ENCODE results near the gene CFAP73. TPM values are rescaled to one million over a fixed set of nuclear protein-coding genes. Genes with fewer than 3 reads are reported as not detected.
A peak's percentile ranks its signal among the peaks of the same experiment; 100 is the strongest.

Gene CFAP73
- total RNA-seq, 1 experiment from 2014 or later, result not detected

DNA sequence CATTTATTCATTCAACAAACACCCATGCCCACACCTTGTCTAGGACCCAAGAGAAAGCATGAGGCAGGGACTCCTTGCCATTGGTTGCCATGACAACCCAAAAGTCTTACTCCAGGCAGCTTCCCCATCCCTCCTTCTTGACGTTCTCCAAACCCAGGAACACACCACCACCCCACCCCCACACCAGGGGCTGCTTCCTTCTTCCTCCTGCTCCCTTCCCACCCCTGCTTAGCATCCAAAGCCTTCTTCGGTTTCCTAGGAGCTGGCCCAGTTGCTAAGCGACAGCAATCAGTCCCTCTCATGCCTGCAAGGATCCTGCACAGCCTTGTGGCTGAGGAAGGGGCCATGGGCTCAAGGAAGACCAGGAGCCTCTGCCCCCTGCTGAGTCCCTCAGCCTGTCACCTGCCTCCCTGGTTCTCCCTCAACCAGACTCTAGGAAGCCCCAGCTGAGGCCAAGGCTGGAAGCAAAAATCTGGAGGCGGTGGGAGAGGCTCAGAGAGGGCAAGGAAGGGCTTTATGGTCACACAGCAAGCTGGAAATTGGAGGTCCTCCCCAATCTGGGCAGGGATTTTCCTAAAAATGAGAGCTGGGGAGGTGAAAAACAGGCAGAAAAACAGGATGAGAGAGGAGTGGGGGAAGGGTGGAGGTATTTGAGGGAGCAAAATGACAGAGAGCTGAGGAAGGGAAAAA is 29.4 kb upstream of the CFAP73 start:
- DNase-seq (ENCODE audit: low read depth), result no peak

DNA sequence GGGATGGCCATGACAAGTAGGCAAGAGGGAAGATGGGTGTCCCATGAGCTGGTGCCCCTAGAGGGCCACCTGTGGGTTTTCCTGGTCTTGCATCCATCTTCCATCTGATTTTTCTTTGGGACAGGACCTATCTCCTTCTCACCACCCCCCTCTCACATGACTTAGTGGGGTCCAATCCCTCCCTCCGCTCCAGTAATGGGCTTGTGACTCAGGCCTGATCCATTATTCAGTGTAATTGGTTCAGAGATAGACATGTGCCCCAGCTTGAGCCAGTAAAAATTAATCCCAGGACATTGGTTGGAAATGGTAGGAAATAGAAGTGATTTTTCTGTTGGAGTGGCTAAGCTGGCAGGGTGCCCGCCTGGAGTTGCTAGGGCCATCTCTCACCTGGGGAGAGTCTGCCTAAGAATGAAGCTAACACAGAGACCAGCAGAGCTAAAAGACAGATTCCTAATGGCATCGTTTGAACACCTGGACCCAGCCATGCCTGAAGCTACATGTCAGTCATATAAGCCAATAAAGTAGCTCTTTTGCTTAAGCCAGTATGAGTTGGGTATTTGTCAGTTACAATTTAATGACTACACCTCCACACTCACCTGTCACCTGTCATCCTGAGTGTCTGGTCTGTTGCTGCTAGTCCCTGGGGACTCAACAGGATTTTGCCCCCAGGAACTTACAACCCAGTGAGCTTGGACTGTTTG is 28.7 kb upstream of the CFAP73 start:
- DNase-seq (ENCODE audit: low read depth), result no peak

DNA sequence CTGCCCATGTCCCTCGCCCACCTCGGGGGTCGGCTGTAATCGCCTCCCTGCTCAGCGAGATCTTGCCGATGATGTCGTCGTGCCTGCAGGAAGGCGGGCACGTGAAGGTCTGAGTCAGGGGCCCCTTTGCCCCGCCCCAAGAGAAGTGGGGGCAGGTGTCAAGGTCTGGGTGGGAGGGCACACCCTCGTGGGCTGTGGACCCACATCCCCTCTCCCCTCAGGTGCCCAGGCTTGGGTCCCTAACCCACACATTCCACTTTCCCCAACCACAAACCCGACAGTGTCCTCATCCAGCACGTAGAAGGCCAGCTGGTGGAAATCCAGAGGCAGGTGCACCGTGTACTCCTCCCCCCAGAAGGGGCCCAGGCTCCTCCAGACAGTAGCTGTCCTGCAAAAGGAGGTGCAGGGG is 21.7 kb upstream of the CFAP73 start:
- no peak for DNase-seq (ENCODE audit: low read depth)

GRCh38 chr12:113128802-113129663 is 20.5 kb upstream of the CFAP73 start:
- no peak for DNase-seq (ENCODE audit: low read depth)

- no peak for DNase-seq (ENCODE audit: low read depth)
Measured at GRCh38 chr12:113129664-113130456, 19.7 kb upstream of the CFAP73 start.

DNA sequence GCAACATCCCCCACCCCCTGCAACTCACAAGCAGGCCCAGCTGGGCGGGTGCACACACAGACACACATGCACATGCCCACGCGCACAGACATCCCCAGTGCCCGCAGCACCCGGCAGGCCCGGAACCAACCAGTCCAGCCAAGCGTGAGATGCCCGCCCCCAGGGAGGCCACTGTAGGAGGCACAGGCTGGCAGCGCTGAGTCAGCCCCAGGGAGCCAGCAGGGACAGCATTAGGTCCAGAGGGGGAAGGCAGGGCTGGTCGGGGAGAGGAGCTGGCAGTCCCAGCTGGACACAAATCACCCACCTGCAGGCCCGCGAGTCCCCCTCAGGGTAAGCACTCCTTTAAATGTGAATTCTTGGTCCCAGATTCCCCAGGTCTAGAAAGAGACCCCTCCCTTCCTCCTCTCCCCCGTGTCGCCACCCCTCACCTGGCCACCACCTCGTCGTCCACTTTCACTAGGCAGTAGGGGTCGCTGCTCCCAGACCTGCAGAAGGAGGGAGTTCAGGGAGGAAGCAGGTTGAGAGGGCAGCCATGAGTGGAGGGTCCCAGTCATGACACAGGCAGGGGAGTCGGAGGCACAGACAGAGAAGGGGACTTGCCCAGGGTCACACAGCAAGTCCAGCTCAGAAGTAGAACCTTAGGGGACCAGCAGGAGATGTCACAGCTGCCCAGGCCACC is 18.9 kb upstream of the CFAP73 start:
- peak; percentile 45 for DNase-seq (ENCODE audit: low read depth)

- DNase-seq (ENCODE audit: low read depth), result no peak
Measured at GRCh38 chr12:113131556-113131955, 18.0 kb upstream of the CFAP73 start.

- DNase-seq (ENCODE audit: low read depth), result no peak
Measured at GRCh38 chr12:113133036-113133435, 16.5 kb upstream of the CFAP73 start.

DNA sequence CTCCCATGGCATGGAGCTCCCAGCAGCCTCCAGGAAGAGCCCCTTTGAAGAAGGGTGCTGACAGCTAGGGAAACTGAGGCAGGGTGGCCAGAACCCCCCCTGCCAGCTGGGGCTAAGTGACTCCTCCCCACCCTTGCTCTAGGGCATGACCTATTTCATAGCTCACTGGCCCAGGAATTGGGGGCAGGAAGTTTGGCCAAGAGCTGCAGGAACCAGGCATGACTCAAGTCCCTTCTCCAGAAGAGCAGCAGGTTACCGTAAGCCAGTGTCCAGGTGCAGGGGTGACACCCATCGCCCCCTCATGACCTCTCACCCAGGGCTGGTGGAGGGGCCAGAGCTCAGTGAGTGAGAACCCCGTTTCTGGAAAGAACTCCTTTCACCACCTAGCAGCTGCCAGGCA is 15.9 kb upstream of the CFAP73 start:
- DNase-seq (ENCODE audit: low read depth), result no peak

DNA sequence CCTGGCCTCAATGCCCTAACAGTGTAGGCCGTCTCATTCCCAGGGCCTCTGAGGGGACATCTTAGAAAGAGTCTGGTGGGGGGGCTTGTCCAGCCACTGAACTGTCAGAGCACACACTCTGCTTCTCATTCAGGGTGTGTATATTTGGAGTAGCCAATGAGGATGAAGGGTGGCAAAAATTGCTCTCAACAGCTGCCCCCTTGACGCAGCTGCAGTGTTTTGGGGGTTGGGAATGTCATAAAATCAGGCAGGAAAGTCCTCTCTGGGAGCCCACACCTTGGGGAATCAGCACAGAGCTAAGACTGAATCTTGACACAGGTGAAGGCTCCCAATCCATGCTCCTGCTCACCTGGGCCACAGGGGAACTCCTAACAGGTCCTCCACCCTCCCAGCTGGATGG is 15.5 kb upstream of the CFAP73 start:
- no peak for DNase-seq (ENCODE audit: low read depth)

GRCh38 chr12:113134521-113134951 is 15.0 kb upstream of the CFAP73 start:
- no peak for DNase-seq (ENCODE audit: low read depth)

DNA sequence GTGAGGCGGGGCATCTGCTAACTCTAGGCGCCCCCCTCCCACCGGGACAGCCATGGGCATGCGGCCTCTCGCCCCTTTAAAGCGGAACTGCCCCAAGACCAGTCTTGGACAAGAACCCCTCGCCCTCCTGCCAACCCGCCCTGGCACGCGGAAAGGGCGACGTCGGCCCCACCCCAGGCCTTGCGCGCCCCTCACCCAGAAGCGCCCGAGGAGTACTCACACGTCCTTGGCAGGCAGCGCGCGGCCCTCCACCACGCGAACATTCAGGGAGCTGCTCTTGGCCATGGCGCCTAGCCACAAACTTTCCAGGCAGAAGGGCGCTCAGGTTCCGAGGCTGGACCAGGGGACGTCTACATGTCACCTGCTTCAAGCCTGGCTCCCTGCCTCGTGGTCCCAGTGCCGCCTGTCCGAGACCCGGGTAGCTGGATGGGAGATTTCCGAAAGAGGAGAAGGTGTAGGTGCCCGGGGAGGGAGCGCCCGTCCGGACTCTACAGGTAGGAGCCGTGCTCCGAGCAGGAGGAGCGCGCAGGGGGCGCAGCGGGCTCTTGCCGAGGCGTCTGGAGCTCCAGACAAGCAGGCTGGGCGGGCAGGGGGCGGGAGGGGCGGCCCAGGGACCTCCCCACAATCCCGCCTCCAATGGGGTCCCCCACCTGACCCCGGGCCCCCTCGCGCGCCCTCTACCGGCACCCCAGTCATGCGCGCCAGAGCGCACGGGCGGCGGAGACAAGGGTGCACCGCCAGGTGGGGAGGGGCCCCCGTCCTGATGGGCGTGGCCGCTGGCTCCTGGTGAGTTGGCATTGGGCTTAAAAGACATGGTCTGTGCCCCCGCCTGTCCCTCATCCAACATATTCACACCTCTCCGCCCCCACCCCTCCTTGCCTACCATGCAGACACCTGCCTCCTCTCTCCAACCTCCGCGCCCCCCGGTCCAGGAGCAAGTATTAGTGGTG is 14.1 kb upstream of the CFAP73 start, which contains the start of gene RASAL1:
RASAL1 (minus strand) TSS at position 584 of the 950 bp plus-strand sequence; CDS start at position 285, 299 bp downstream.
- DNase-seq (ENCODE audit: low read depth), result no peak

GRCh38 chr12:113136128-113136989 is 13.2 kb upstream of the CFAP73 start:
- no peak for DNase-seq (ENCODE audit: low read depth)

DNA sequence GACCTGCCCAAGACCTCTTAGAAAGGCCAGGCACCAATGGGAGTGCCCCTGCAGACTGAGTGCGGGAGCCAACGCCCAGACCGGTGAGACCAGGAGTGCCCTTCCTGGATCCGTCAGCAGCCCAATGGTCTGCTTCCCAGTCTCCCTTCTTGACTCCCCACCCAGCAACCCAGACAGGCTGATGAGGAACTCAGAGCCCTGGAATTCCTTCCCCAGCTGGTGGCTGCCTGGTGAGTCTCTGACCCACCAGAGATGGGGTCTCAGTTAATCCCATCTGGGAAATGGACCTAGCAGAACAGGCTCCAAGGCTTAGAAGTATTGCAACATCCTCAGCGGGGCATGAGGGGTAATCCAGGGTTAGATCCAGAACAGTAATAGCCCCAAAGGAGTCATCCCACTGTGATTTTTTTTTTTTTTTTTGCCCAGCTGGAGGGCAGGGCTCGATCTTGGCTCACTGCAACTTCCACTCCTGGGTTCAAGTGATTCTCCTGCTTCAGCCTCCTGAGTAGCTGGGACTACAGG is 12.5 kb upstream of the CFAP73 start:
- DNase-seq (ENCODE audit: low read depth), result no peak

DNA sequence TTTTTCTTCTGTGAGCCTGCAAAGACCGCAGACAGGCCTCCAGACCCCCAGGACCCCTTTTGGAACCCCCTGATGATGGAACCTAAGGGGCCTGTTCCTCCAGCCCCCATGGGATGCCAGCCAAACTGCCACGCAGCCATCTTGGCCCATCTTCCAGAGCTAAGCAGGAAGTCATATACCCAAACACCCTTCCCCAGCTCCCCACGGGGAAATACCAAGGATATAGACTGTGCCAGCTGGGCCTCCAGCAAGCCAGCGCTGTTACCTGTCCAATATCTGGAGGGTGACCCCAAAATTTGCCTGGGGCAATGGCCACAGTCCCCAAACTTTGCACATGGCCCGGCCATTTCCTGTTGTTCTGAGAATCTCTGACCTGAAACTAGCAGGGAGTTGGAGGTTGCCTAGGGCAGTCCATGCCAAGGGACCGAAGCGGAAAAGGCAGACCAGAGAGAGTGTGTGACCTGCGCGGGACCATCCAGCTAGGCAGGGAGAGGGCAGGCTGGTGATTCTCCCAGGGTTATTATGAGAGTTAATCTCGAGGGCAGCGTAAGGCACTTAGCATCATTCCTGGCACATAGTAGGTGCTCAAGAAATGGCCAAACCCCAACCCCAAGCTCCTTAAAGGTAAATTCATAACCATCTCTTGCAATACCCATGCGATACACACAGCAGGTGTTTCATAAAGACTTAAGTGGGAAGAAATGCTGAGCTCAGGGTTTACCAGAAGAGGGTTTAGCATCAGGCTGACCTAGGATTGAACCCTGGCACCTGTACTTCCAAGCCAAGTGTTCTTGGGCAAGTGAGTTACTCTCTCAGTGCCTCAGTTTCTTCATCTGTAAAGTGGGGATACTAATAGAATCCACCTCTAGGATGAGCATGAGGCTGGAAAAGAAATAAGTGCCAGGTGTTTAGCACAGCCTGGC is 11.4 kb upstream of the CFAP73 start:
- DNase-seq (ENCODE audit: low read depth), result no peak

DNA sequence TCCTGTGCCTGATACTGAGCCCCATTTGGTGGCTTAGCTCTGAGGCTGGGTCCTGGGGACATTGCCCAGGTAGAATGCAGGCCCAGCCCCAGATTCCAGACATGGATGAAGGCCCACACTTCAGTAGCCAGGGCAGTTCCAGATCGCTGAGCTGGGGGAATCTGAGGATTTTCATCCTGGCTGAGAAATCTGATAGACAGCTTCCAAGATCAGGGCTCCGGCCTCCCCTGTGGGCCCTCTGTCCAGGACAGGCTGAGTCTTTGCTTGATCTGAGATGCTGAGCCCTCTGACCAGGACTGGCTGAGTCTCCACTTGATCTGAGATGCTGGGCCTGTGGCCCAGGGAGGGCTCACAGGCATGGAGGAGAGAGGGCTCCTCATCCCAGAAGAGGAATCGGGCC is 10.7 kb upstream of the CFAP73 start:
- DNase-seq (ENCODE audit: low read depth), result no peak

- DNase-seq (ENCODE audit: low read depth), result no peak
Measured at GRCh38 chr12:113140706-113141105, 8.8 kb upstream of the CFAP73 start.

All from RPMI7951 (cell line).